HL-60 (cell line): ENCODE data around the gene MAGOH.

ENCODE experiments used
- DNase-seq, 2 experiments: peaks; one replicate each; pipeline ENCODE4 v3.0.0-alpha.2; 2010 to 2020; ENCODE audit warnings: low read depth in 1 of 2, low spot score in 1 of 2
- H3K27ac ChIP-seq: fragments of 250-450 bp; sonication (Bioruptor Pico); replicated peaks from 2 replicates; pipeline ENCODE4 v1.5.1; 2020; ENCODE audit warnings: mild to moderate bottlenecking, moderate library complexity
- H3K27me3 ChIP-seq: fragments of 250-450 bp; sonication (Bioruptor Pico); 2 replicates; pipeline ENCODE4 v1.5.1; 2021; ENCODE audit warnings: mild to moderate bottlenecking, moderate library complexity; ENCODE audit not compliant: insufficient read depth, poor library complexity, severe bottlenecking
- H3K4me3 ChIP-seq: replicated peaks from 2 replicates; pipeline ENCODE4 v1.5.1; 2011; ENCODE audit warnings: mild to moderate bottlenecking, control low read depth, low read length; ENCODE audit not compliant: insufficient read depth
- CTCF ChIP-seq: IDR thresholded peaks from one replicate; pipeline ENCODE4 v1.5.1; 2011; ENCODE audit warnings: low read length, control low read depth, inconsistent platforms; ENCODE audit not compliant: insufficient read depth
- GABPA ChIP-seq: IDR thresholded peaks from 2 replicates; pipeline ENCODE4 v1.6.1; 2012; ENCODE audit warnings: low read depth
- POLR2AphosphoS5 ChIP-seq: IDR thresholded peaks from 2 replicates; pipeline ENCODE4 v1.6.1; 2012; ENCODE audit warnings: low read depth
- REST ChIP-seq: IDR thresholded peaks from 2 replicates; pipeline ENCODE4 v1.6.1; 2012; ENCODE audit warnings: low read depth; ENCODE audit not compliant: insufficient replicate concordance
- SPI1 ChIP-seq: IDR thresholded peaks from 2 replicates; pipeline ENCODE4 v1.6.1; 2012; ENCODE audit warnings: low read depth, mild to moderate bottlenecking, borderline replicate concordance

Gene MAGOH

GRCh38 chr1:53219711-53220110 is 18.6 kb downstream of the MAGOH start:
- H3K4me3 ChIP-seq: peak overlapping the region; percentile 86
- TF ChIP-seq SPI1 (no peak), REST (no peak), CTCF (no peak), POLR2AphosphoS5 (no peak)
- no peaks in the 10 kb centered on the region for H3K27me3 ChIP-seq
- H3K27ac ChIP-seq: peak overlapping the region; percentile 89
- no peak for DNase-seq

- H3K4me3 ChIP-seq: no peak overlapping the region
- no peak for DNase-seq
- no peaks in the 10 kb centered on the region for H3K27me3 ChIP-seq
- TF ChIP-seq GABPA: no peak
- no peak for TF ChIP-seq POLR2AphosphoS5
- TF ChIP-seq CTCF: no peak
- no peak overlapping the region for H3K27ac ChIP-seq
Observed at GRCh38 chr1:53218201-53218600, 20.1 kb downstream of the MAGOH start.

GRCh38 chr1:53214376-53214940 is 23.9 kb downstream of the MAGOH start:
- H3K27ac ChIP-seq: no peak overlapping the region
- no peak for TF ChIP-seq CTCF
- TF ChIP-seq SPI1: no peak
- no peak for TF ChIP-seq GABPA
- no peak for TF ChIP-seq POLR2AphosphoS5
- TF ChIP-seq REST: no peak
- no peaks in the 10 kb centered on the region for H3K27me3 ChIP-seq
- H3K4me3 ChIP-seq: no peak overlapping the region
- no peak for DNase-seq

- Histone ChIP-seq H3K27me3 (no peaks in the 10 kb centered on the region), H3K27ac (no peak overlapping the region), H3K4me3 (no peak overlapping the region)
- no peak for DNase-seq
- TF ChIP-seq SPI1: no peak
- TF ChIP-seq POLR2AphosphoS5: no peak
- no peak for TF ChIP-seq REST
- no peak for TF ChIP-seq CTCF
Observed at GRCh38 chr1:53210954-53211353, 27.4 kb downstream of the MAGOH start.
